SK-N-SH treated with all-trans-retinoic acid at 6 μM for 48 hours (cell line): ENCODE results near the gene OR5K3.

Experiments
- OSR1 ChIP-seq: fragments of 250-450 bp; sonication (Bioruptor Pico); IDR thresholded peaks from 2 replicates; pipeline ENCODE4 v1.8.0; 2022; ENCODE audit warnings: moderate library complexity, mild to moderate bottlenecking, inconsistent platforms
- PATZ1 ChIP-seq: fragments of 250-450 bp; sonication (Bioruptor Pico); IDR thresholded peaks from 2 replicates; pipeline ENCODE4 v1.8.0; 2020; ENCODE audit warnings: mild to moderate bottlenecking, moderate library complexity, borderline replicate concordance
- RARB ChIP-seq: fragments of 250-450 bp; sonication (Bioruptor Pico); IDR thresholded peaks from 2 replicates; pipeline ENCODE4 v1.8.0; 2021; ENCODE audit warnings: mild to moderate bottlenecking, moderate library complexity
- ZFP30 ChIP-seq: fragments of 450-650 bp; formaldehyde crosslinking; IDR thresholded peaks from 2 replicates; pipeline ENCODE4 v1.5.0; 2022; ENCODE audit warnings: mild to moderate bottlenecking, moderate library complexity
- TF ChIP-seq, protein P1 (sequence below): fragments of 250-450 bp; sonication (Bioruptor Pico); IDR thresholded peaks from 2 replicates; pipeline ENCODE4 v1.5.1; 2020; ENCODE audit warnings: low read depth, mild to moderate bottlenecking, moderate library complexity
- TF ChIP-seq, protein P2 (sequence below): fragments of 250-450 bp; sonication (Bioruptor Pico); IDR thresholded peaks from 2 replicates; pipeline ENCODE4 v1.5.0; 2020; ENCODE audit warnings: mild to moderate bottlenecking, moderate library complexity

DNA sequence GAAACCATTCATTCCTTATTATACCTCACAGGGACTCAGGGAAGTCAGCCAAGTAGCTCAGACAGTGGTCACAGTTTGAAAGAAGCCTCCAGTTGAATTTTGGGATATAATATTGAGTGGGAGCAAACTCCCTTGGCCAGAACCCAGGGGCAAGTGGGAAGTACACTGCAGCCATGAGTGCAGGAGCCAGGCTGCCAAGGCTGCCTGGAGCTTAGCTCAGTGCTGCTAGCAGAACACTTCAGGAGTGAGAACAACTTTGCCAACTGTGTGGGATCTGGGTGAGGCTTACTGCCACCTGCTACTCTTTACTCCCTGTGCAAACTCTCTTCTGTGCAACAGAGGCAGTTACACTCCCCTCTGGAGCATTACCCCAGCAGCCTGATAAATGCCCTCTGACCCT, 4.6 kb downstream of the OR5K3 start:
- TF ChIP-seq PATZ1 (CRISPR knock-in tag) (no peak), OSR1 (CRISPR knock-in tag) (no peak), RARB (no peak), ZFP30 (CRISPR knock-in tag) (no peak)
- TF ChIP-seq, protein P1, sequence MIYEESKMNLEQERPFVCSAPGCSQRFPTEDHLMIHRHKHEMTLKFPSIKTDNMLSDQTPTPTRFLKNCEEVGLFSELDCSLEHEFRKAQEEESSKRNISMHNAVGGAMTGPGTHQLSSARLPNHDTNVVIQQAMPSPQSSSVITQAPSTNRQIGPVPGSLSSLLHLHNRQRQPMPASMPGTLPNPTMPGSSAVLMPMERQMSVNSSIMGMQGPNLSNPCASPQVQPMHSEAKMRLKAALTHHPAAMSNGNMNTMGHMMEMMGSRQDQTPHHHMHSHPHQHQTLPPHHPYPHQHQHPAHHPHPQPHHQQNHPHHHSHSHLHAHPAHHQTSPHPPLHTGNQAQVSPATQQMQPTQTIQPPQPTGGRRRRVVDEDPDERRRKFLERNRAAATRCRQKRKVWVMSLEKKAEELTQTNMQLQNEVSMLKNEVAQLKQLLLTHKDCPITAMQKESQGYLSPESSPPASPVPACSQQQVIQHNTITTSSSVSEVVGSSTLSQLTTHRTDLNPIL = no peak
- TF ChIP-seq, protein P2, sequence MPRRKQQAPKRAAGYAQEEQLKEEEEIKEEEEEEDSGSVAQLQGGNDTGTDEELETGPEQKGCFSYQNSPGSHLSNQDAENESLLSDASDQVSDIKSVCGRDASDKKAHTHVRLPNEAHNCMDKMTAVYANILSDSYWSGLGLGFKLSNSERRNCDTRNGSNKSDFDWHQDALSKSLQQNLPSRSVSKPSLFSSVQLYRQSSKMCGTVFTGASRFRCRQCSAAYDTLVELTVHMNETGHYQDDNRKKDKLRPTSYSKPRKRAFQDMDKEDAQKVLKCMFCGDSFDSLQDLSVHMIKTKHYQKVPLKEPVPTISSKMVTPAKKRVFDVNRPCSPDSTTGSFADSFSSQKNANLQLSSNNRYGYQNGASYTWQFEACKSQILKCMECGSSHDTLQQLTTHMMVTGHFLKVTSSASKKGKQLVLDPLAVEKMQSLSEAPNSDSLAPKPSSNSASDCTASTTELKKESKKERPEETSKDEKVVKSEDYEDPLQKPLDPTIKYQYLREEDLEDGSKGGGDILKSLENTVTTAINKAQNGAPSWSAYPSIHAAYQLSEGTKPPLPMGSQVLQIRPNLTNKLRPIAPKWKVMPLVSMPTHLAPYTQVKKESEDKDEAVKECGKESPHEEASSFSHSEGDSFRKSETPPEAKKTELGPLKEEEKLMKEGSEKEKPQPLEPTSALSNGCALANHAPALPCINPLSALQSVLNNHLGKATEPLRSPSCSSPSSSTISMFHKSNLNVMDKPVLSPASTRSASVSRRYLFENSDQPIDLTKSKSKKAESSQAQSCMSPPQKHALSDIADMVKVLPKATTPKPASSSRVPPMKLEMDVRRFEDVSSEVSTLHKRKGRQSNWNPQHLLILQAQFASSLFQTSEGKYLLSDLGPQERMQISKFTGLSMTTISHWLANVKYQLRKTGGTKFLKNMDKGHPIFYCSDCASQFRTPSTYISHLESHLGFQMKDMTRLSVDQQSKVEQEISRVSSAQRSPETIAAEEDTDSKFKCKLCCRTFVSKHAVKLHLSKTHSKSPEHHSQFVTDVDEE (CRISPR knock-in tag) = no peak
